VCaP (cell line): ENCODE results near the gene TWF2.
A peak's percentile ranks its signal among the peaks of the same experiment; 100 is the strongest.

ENCODE experiments used
- H3K27ac ChIP-seq: fragments of 450-650 bp; 2 replicates; pipeline ENCODE4 v1.5.1; 2017
- TF ChIP-seq, protein P1 (sequence below): fragments of 450-650 bp; conservative IDR thresholded peaks from 2 replicates; pipeline ENCODE4 v1.5.1; 2017; ENCODE audit warnings: mild to moderate bottlenecking, moderate library complexity

TWF2 gene

DNA sequence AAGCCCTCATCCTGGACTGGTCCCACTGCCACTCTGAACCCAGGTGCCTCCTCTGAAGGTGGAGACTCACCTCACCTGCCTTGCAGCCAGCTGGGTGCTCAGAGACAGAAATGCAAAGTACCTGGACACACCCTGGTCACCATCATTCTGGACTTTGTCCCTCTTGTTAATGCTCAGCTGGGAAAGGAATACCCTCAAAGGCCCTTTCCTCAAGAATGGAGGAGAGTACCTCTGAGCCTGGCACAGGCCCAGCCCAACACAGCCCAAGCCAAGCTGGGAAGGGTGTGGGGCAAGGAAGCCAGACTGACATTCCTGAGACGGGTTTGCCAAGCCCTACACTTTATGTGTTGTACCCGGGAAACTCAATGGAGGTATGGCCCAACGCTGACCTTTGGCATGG lies 42.0 kb downstream of the TWF2 start:
- TF ChIP-seq, protein P1, sequence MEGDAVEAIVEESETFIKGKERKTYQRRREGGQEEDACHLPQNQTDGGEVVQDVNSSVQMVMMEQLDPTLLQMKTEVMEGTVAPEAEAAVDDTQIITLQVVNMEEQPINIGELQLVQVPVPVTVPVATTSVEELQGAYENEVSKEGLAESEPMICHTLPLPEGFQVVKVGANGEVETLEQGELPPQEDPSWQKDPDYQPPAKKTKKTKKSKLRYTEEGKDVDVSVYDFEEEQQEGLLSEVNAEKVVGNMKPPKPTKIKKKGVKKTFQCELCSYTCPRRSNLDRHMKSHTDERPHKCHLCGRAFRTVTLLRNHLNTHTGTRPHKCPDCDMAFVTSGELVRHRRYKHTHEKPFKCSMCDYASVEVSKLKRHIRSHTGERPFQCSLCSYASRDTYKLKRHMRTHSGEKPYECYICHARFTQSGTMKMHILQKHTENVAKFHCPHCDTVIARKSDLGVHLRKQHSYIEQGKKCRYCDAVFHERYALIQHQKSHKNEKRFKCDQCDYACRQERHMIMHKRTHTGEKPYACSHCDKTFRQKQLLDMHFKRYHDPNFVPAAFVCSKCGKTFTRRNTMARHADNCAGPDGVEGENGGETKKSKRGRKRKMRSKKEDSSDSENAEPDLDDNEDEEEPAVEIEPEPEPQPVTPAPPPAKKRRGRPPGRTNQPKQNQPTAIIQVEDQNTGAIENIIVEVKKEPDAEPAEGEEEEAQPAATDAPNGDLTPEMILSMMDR, result no peak
- H3K27ac ChIP-seq, result peak overlapping the region; percentile 85; the same call in 1 of the 2 replicates

DNA sequence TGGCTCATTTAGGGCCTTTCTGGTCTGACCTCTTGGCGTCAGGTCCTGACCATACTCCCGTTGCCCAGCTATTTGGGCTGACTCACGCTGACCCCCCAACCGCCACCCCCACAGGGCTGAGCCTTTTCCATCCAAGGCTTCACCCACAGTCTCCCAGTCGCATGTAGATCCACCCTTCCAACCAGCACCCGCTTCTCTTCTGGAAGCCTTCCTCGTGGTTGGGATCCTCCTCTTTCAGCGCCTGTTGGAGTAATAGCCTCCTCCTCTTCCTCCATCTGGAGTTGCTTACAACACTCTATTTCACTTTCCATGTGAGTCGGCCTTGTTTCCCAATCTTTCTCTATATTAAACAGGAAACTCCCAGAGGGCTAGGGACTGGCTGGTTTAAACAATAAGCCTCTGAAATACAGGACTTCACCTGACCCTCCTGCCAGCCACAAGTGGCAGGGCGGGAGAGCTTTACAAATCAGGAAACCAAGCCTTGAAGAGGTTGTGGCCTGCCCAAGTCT lies 43.1 kb downstream of the TWF2 start:
- no peak overlapping the region for H3K27ac ChIP-seq
- TF ChIP-seq, protein P1, result no peak

DNA sequence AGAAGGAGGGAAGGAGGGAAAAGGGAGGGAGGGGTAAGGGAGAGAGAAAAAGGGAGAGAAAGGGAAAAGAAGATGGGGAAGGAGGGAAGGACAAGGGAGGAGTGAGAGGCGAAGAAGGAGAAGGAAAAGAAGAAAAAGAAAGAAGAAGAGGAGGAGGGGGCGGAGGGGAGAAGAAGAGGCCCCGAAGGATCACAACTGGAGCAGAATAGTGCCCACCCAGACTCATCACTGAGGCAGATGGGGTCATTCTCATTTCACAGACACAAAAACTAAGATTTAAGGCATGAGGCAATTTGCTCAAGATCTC lies 43.7 kb downstream of the TWF2 start:
- H3K27ac ChIP-seq, result no peak overlapping the region
- TF ChIP-seq, protein P1, result no peak

DNA sequence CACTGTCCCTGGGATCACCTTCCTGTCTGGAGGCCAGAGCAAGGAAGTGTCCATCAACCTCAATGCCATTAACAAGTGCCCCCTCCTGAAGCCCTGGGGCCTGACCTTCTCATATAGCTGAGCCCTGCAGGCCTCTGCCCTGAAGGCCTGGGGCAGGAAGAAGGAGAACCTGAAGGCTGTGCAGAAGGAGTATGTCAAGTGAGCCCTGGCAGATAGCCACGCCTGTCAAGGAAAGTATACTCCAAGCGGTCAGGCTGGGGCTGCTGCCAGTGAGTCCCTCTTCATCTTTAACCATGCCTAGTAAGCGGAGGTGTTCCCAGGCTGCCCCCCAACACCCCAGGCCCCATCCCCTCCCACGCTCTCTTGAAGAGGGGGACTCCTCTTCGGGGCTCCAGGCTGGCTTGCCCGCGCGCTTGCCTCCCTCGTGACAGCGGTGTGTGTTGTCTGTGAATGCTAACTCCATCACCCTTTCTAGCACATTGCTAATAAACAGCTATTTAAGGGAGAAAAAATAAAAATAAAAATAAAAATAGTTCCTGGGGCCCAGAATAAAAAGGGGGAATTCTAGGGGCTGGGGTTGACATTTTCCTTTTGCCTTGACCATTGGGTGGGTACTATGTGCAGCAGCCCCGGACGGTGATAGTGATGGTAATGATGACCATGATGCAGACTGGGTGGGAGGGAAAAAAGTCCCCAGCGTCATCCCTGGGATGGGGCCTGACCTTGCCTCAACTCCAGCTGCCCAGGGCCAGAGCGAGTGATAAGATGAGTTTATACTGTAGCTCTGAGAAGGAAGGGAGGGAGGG lies 44.3 kb downstream of the TWF2 start:
- TF ChIP-seq, protein P1, result no peak
- H3K27ac ChIP-seq, result no peak overlapping the region

DNA sequence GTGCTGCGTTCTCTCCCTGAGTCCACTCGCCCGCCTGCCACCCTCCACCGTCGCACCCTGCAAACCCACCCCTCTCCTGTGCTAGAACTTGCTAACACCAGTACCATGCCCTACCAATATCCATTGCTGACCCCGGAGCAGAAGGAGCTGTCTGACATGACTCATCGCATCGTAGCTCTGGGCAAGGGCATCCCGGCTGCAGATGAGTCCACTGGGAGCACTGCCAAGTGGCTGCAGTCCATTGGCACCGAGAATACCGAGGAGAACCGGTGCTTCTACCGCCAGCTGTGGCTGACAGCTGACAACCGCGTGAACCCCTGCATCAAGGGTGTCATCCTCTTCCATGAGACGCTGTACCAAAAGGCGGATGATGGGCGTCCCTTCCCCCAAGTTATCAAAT lies 45.9 kb downstream of the TWF2 start:
- TF ChIP-seq, protein P1, result no peak
- no peak overlapping the region for H3K27ac ChIP-seq

DNA sequence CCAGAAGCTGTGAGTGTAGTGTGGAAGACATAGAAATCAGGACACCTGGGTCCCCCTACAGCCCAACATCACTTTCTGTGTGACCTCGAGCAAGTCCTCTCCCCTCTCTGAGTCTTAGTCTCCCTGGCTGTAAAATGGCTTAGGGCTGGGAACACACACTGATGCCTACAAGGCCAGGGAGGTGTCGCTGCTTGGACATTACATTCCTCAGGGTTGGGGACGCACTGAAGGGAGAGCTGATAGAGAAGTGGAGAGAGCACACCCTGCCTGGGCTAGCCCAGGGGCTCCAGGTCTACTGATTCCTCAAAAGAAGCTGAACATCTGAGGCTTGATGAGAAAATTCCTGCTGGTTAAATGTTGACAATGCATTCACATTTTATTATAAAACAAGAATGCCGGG lies 47.3 kb downstream of the TWF2 start:
- TF ChIP-seq, protein P1, result no peak
- no peak overlapping the region for H3K27ac ChIP-seq

DNA sequence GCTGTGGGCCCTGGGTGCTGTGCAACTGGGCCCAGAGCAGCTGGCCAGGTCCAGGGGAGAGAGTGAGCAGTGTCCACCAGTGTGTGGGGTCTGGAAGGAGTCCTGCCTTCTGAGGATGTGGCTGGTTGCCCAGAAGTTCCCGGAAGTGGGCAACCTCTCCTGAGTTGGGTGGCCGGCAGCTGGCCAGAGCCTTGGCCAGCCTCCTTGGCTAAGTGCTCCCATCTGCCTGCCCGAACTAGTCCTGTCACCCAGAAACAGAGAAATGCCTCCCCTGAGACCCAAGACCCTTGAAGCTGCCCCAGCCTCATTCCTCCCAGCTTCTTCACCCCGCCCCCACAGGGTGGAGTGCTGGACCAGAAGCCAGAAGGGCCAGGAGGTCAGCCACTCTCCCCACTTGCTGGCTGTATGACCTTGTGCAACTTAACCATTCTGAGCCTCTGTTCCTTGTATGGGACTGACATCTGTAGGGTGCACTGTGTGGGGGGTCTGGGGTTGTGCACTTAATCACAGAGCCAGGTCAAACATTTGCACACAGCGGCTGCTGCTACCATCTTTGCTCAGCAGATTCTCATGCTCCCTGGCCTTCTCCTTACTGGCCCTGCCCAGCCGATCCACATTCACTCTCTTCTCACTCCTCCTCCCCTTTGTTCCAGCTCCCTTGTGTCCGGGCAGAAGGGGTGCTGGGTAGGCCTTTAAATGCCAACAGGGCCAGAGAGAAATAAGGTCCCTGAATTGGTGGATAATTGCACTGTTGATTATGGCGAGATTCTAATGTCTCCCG lies 48.5 kb downstream of the TWF2 start:
- H3K27ac ChIP-seq, result no peak overlapping the region
- TF ChIP-seq, protein P1, result no peak
